ENCODE results near the gene GNPNAT1. TPM values are rescaled to one million over a fixed set of nuclear protein-coding genes. Genes with fewer than 3 reads are reported as not detected.
"Not testable (repeated sequence)": the region's sequence is repeated elsewhere in the genome, so short reads cannot be mapped to it uniquely, and the experiment has no call there.

The GNPNAT1 gene
- total RNA-seq, 1 donor from 2014 or later: 22.6 TPM

DNA sequence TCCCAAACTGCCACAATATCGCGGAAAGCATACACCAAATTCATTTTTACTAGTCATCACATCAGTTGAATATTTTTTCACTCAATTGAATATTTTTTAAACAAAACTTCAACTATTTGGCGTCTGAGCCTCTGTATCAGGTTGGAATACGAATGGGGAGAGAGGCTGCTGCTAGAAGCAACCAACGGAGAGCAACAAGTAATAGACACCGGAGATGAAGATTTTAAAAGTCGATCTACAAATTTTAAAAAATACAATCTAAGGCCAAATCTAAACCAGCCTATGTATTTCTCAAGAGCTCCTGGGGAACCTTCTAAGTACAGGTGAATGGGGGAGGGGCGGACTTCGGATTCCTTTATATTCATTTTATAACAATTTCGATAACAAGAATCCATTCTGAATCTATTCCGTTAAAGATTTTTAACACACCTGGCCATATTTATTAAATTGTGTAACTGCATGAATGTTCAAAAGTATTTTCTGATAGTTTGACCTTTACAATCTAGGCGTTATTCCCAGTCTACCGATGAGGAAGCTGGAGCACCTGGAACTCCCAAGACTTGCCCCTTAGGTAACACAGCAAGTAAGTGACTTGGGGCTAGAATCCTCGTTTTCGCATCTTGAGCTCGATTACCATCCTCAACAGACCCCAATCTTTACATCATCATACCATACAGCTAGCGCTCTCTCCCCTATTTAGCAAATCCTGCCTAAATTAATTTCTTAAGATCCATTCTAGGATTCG is 1.2 kb downstream of the GNPNAT1 start:
- no peak for DNase-seq (ENCODE audit: low read depth in 2 of 2)

DNA sequence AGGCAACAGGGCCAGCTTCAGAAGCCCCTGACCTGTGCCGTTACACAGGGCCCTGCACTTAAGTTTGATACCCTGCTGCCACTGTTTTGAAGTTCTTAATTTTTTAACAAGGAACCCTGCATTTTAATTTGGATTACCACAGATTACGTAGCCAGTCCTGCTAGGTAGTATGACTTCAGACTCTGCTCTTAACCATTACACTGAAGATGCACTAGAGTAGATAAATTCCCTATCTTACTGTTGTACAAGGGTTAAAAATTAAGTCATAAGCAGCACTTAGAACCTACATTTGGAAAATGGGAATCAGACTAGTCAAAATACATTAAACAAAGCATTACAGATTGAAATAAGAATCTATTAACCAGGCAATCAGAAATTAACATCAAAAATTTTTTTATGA is 2.3 kb downstream of the GNPNAT1 start:
- no peak for DNase-seq (ENCODE audit: low read depth in 2 of 2)

DNA sequence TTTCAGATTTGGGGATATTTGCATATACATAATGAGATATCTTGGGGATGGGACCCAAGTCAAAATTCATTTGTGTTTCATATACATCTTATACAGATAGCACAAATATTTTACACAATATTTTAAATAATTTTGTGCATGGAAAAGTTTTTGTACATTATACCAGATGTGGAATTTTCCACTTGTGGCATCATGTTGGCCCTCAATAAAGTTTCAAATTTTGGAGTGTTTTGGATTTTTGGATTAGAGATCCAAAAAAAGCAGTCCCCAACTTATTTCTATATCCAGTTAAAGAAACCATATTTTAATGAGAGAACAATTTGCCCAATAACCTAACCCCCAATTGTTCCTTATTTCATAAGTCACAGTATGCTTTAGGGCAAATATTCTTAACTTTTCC is 4.5 kb downstream of the GNPNAT1 start:
- DNase-seq (ENCODE audit: low read depth in 2 of 2): no peak

DNA sequence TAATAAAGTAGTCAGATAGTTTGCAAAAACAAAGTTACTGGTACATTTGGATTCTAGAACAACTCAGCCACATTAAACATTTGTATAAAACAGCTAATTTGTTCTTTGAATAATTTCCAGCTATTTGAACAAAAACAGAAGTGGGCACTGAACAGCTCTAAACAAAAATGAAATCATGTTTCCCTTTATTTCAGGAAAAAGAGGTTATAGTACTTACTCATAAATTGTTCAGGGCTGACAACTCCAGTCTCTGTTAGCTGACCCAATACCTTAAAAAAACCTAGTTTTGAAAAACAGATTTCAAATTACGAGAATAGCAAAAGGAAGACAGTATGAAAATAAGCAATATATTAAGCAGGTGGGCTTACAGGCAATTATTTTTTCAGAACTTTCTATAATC is 8.2 kb downstream of the GNPNAT1 start:
- DNase-seq (ENCODE audit: low read depth in 2 of 2): peak; percentile 28 to 63

DNA sequence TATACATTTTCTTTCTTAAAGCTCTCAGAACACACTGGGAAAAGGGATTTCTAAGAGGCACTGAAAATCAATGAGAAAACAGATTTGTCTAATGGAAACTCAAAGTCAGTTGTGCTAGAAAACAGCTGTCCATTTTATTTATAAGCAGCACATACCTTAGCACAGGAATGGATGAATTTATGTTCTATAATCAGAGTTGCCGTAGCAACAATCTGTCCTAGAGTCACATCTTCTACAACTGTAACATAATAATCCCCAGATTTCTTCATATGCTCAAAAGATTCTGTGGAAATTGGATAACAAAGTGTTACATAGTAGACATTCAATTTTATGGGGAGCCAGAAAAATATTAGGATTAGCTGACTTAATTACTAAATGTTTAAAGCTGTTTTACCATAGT is 9.8 kb downstream of the GNPNAT1 start:
- DNase-seq (ENCODE audit: low read depth in 2 of 2): peak; percentile 16 to 37

DNA sequence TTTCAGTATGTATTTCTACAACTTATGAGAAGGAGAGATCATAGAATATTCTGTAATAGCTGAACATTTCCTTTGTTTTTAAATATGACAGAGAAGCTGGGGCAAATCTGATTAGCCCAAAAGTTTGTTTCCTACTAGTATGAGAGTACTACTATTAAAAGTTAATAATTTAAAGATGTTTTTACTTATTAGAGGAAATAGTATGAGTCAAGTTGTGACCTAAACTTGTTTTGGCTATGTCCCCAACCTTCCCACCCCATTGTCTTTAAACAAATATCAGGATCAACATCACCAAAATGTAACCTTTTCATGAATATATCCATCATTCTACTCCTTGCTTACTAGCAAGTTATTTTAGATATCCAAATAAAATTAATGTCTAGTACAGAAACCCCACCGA is 10.5 kb downstream of the GNPNAT1 start:
- DNase-seq (ENCODE audit: low read depth in 2 of 2): peak; percentile 31 to 49

DNA sequence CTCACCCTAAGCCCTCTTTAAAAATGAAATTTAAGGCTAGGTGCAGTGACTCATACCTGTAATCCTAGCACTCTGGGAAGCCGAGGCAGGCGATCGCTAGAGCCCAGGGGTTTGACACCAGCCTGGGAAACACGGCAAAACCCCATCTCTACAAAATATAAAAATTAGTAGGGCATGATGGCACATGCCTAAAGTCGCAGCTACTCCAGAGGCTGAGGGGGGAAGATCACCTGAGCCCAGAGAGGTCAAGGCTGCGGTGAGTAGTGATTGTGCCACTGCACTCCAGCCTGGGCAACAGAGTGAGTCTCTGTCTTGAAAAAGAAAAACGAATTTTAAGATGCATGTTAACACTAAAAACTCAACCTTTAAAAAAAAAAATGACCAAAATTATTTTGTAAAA is 12.7 kb downstream of the GNPNAT1 start:
- DNase-seq (ENCODE audit: low read depth in 2 of 2): no peak

DNA sequence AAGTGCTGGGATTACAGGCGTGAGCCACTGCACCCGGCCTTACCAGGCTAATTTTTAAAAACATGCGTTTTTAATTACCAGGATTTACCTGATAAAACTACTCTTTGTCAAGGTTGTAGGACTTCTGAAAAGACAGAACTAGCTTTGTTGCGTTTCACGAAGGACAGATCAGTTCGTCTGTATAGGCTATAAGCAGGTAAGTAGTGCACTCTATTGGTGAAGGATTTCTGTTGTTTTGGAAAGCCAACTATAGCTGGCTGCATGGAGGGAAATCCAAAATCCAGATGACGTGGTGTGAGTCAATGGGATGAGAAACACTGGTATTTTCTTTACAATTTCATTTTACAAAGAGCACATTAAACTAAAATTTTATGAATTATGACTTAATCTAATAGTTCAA is 14.6 kb downstream of the GNPNAT1 start:
- DNase-seq (ENCODE audit: low read depth in 2 of 2): no peak

DNA sequence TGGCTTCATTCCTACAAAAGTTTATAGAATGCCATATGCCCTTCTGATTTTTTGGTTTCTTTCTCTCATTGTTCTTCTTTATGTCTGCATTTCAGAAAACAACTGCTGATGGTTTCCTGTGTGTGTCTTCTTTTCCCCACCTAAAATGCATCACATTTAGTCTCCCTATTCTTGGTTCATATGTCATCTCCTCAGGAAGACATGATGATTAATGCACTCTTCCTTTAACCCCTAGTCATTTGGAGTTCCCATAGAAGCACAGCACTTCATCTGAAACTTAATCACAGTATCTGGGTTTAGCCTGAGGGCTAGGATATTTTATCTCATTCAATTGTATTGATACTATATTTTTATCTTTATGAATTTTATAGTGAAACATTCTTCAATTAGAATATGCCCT is 21.5 kb downstream of the GNPNAT1 start:
- peak; percentile 34 to 85 for DNase-seq (ENCODE audit: low read depth in 2 of 2)

DNA sequence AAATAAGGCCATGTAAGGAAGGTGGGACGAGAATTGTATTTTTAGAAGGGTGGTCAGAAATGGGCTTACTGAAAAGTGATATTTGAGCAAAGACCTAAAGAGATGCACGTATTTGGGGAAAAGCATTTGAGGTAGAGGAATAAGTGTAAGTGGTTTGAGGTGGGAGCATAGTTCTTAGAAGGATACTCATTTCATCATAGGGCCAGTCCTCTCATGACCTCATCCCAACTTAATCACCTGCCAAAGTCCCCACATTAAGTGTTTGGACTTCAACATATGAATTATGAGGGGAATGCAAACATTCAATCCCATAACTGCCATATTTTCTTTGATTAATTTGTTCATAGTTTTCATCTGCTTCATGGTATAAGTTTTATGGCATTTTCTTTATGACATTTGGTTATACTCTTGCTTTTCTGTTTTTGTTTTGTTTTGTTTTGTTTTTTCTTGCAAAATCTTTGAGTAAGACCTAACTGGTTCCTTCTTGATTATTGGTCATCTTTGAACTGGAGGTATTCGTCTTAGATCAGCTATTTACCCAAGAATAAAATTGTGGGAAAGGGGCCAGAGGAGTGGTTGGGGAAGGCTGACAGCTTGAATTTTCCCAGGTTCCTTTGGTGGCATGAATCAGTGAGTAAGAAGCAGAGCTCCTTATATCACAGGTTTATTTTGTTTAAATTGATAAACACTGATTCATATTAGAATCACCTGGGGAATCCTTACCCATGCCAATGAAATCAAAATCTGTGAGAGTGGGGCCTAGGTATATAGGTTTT is 24.2 kb downstream of the GNPNAT1 start:
- no peak for DNase-seq (ENCODE audit: low read depth in 2 of 2)

DNA sequence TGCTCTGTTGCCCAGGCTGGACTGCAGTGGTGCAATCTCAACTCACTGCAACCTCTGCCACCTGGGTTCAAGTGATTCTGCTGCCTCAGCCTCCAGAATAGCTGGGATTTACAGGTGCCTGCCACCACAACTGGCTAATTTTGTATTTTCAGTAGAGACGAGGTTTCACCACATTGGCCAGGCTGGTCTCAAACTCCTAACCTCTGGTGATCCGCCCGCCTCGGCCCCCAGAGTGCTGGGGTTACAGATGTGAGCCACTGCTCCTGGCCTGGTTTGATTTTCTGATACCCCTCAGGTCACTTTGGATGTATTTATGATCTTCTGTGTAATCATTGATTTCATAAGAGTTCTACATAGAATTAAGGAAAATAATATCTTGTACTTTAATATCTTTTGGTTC is 28.5 kb downstream of the GNPNAT1 start:
- DNase-seq (ENCODE audit: low read depth in 2 of 2): not testable (repeated sequence)

DNA sequence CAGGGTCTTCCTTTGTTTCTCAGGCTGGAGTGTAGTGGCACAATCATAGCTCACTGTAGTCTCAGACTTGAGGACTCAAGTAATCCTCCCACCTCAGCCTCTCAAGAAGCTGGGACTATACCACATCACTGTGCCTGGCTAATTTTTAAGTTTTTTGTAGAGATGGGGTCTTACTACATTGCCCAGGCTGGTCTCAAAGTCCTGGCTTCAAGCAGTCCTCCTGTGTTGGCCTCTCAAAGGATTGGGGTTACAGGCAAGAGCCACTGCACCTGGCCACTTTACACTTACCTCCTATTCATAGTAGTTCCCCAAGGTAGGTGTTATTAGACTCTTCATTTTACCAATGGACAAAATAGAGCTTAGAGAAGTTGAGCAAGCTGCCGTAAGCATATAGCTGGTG is 32.3 kb downstream of the GNPNAT1 start:
- DNase-seq (ENCODE audit: low read depth in 2 of 2): no peak

DNA sequence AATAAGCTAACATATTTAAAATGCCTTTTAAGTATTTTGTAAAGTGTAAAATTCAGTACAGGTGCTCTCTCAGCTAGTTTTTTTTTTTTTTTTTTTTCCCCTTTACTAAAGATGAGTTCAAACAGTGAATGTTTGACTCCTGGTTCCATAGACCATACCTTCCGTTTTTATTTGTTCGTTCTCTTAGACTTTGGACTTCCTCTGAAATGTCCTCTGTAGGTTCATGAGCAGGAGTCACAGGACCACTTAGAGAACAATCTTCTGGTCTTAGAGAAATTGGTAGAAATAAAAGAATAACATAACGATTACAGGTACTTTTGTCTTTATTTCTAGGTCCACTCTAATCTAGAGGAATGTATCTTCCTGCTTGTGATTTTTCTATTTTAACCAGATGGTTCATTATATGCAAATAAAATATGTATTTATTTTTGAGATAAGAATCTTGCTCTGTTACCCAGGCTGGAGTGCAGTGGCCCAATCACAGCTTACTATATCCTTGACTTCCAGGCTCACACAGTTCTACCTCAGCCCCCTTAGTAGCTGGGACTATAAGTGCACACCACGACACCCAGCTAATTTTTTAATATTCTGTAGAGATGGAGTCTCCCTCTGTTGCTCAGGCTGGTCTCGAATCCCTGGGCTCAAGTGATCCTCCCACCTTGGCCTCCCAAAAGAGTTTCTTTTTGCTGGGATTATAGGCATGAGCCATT is 35.6 kb downstream of the GNPNAT1 start:
- no peak for DNase-seq (ENCODE audit: low read depth in 2 of 2)

DNA sequence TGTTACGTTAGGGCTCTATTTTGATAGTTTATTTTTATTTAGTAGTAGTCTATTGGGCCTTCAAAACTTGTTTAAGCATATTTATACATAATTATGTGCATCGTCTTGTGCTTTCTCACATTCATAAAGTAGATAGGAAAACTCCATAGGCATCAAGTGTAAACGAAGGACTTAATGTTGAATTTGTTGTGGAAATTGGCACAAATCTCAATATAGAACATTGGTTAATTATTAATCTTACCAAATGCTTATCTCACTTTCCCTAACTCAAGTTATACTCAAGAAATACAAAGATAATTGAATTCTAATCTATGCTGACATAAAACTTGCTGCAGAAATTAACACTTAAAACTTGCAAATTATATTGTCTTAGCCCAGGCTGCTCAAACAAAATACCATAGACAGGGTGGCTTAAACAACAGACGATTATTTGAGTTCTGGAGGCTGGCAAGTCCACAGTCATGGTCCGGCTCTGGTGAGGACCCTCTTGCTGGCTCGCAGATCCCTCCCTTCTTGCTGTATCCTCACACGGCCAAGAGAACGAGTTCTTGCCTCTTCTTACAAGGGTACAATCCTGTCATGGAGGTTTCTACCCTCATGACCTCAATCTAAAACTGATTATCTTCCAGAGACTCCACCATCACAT is 42.6 kb downstream of the GNPNAT1 start:
- no peak for DNase-seq (ENCODE audit: low read depth in 2 of 2)

DNA sequence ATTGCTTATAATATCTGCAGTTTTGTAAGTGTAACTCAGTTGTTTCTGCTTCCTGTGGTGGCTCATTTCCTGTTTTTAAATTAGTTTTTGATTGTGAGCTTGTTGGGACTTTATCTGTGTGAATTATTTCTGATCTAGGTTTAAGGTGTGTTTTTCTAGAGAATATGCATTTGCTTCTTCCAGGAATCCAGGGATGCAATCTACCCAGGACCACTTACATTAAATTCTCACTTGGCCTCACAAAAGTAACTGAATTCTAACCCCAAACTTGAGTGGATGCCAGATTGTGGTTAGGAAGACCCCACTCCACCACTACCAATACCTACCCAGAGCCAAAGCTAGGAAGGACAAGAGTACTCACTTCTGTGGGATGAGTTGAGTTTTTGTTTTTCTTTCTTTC is 49.5 kb downstream of the GNPNAT1 start:
- peak in 1 of 2 donors; percentile 28 for DNase-seq (ENCODE audit: low read depth in 2 of 2)

DNA sequence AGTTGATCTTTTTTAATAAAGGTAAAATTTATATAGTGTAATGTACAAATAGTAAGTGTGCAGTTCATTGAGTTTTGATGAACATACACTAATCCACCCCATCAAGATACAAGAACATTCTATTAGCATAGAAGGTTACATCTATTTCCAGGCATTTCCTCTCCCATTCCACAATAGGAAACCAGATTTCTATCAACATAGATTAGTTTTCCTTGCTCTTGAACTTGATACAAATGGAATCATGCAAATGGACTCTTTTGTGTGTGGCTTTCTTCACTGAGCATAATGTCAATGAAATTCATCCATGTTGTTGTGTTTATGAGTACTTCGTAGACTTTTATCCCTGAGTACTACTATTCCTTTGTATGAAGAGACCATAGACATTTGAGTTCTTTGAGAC is 50.7 kb downstream of the GNPNAT1 start:
- peak; percentile 27 to 71 for DNase-seq (ENCODE audit: low read depth in 2 of 2)

DNA sequence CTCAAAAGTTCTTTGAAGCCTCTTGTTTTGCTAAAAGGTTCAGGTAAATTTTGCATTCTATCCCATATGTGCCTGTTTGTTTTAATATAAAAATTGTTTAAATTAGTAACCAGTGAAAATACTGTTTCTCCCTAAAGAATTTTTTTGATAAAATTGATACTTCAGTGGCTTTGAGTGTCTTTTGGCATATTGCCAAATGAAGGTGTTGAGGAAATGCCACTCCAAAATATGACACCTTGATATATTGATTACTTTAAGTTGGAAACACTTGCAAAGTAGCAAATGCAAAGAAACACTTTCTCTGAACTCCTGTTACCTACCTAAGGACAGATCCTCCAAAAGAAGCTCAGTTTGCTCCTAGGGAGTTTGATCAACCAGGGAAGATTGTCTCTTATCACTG is 53.0 kb downstream of the GNPNAT1 start:
- DNase-seq (ENCODE audit: low read depth in 2 of 2): no peak

DNA sequence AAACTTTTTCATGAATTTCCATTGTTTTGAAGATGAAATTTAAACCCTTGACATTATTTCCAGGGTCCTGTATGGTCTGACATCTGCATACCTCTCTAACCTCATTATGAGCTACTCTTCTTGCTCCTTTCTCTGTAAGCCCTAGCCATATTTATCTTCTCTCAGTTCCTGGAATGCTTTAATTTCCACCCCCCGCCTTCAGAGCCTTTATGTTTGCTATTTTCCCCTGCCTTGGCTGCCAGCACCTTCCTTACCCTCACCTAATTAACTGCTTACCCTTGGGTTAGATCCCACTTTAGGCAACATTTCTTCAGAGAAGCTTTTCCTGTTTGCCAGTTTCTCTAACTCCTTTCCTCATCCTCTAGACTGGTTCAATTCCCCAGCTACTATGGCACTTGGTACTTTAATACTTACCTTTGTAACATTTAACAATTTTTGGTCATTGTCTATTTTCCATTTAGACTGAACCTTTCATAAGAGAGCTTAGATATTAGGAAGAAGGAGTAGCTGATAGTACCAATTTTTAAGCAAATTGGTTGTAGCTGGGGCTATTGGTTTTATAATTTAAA is 55.4 kb downstream of the GNPNAT1 start:
- no peak for DNase-seq (ENCODE audit: low read depth in 2 of 2)

DNA sequence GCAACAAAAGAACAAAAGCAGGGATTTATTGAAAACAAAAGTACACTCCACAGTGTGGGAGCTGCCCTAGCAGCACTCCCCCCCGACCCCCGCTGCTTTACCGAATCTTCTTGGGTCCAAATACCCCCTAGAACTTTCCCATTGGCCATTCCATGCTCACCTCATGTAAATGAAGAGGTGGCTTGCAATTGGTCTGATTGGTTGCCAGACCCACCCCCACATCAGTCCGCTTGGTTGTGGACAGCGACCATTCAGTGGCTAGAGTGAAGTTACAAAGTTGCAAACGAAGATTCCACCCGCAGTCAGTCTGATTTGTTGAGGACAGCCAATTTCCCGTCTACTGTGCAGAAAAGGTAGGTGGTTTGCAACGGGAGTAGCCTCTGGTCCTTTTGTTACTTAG is 57.6 kb downstream of the GNPNAT1 start:
- DNase-seq (ENCODE audit: low read depth in 2 of 2): no peak

DNA sequence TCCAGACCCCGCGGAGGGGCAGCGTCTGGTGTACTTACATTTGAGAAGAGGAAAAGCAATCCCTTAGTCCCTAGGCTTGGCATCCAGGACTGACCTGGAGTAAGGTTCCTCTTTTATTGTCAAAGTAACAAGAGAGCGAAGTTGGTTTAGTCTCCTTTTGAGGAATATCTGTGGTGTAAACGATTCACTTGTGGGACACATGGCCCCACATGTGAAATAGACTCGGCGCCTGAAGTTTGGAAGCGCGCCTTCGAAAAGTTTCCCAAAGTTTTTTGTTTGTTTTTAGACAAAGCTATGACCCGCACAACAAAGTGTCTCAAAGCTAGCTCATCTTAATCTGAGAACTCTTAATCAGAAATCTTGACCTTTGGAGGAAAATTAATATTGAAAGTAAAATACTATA is 60.7 kb downstream of the GNPNAT1 start:
- DNase-seq (ENCODE audit: low read depth in 2 of 2): peak in 1 of 2 donors; percentile 30

DNA sequence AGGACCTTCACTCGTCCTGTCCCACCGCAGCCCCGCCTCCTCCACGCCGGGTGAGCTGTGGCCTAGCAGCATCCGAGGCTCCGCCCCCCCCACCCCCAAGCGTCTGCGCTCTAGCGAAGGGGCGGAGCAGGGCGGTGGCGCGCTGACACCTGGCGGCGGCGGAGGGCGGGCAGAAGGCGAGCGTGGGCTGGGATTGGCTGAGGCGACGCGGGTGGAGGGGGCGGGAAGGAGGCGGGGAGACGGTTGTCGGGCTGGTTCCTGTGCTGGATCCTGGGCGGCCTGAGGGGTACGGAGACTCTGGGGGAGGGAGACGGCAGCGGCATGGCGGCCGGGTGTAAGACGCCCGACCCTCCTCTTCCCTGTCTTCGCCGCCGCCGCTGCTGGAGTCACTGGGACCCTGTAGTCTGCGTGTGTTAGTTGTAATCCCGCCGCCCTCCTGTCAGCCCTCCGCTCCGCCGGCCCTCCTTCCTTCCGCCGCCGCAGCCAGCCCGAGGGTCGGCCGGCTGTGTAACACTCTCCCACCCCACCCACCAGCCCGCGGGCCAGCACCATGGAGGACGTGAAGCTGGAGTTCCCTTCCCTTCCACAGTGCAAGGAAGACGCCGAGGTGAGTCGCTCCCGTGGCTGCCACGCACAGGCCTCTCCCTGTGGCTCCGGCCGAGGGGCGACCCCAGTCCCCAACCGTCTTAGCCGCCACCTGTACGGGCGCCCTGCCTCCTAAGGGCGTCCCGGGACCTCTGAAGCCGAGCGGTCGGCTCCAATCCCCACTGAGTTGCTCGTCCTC is 61.3 kb downstream of the GNPNAT1 start, which contains the start of gene STYX:
Gene STYX, plus strand, starts transcription at position 242 of the 784 bp plus-strand sequence. Its CDS starts 309 bp downstream, at position 551.
- DNase-seq (ENCODE audit: low read depth in 2 of 2): peak; percentile 99

Measured in lung microvascular endothelial cell (primary cell).